Ovary (tissue), 9 donors: Measurements from ENCODE around the gene SYT3. TPM values are rescaled to one million over a fixed set of nuclear protein-coding genes. Genes with fewer than 3 reads are reported as not detected.

Source experiments
- DNase-seq, 5 donors: peaks; one replicate each; pipeline ENCODE4 v3.0.0-alpha.2; 2019 to 2020
- H3K27ac ChIP-seq, 2 donors: fragments of 200-600 bp; one replicate each; pipeline versions ENCODE4 v1.5.1 to v1.8.0; 2019 to 2022
- H3K27me3 ChIP-seq: fragments of 200-600 bp; one replicate; pipeline ENCODE4 v1.8.0; 2022
- H3K36me3 ChIP-seq: fragments of 200-600 bp; sonication (generic); one replicate; pipeline ENCODE4 v1.5.1; 2019
- H3K4me1 ChIP-seq: one replicate; pipeline ENCODE4 v1.8.1; 2013; ENCODE audit warnings: mild to moderate bottlenecking, moderate library complexity; ENCODE audit not compliant: insufficient read depth
- H3K4me3 ChIP-seq: fragments of 200-600 bp; sonication (generic); one replicate; pipeline ENCODE4 v1.5.1; 2017
- H3K9me3 ChIP-seq, 2 donors: fragments of 200-600 bp in 1 of 2; sonication (generic) in 1 of 2; one replicate each; pipeline versions ENCODE4 v1.5.1 to v1.8.1; 2013 to 2019; ENCODE audit warnings: mild to moderate bottlenecking in 1 of 2, moderate library complexity in 1 of 2
- EP300 ChIP-seq: sonication (generic); formaldehyde crosslinking; IDR thresholded peaks from one replicate; pipeline ENCODE4 v1.6.1; 2017; ENCODE audit warnings: antibody characterized with exemption
- POLR2A ChIP-seq: fragments of 450-650 bp; IDR thresholded peaks from one replicate; pipeline ENCODE4 v1.6.1; 2017; ENCODE audit warnings: antibody characterized with exemption, mild to moderate bottlenecking, moderate library complexity
- WGBS, 3 donors: extraction: QIAGEN DNeasy Blood & Tissue Kit in 1 of 3; methylation state at CpG; one replicate each; pipeline versions ENCODE4 v1.1.5 to v1.1.7; 2013 to 2017; 5-methylcytosine and 5-hydroxymethylcytosine counted together
- intact Hi-C, 4 donors: fragments of 100-400 bp; cut with DNase I; formaldehyde crosslinking; loops; one replicate each; pipeline versions ENCODE4 v1.11.0 to v1.15.1; 2022 to 2023
- polyA plus RNA-seq, 2 donors: library from polyadenylated mRNA; stranded (reverse); fragments of 200-250 nt in 1 of 2; fragments of 350-450 nt in 1 of 2; fragmentation: Illumina TruSeq in 1 of 2; extraction: RNeasy Lipid Tissue Mini Kit (QIAGEN cat#74804) in 1 of 2; gene quantifications; one replicate each; pipeline ENCODE4 v1.2.3, GENCODE V29; 2013 to 2014
- total RNA-seq, 7 donors: library from RNA; depleted of rRNA in 2 of 7; stranded (reverse); fragments of >200 nt in 2 of 7; fragmentation: NEBNext Ultra II Directional in 3 of 7; extraction: Animal tissue kit (Norgen Biotek cat#: 25700) in 3 of 7; gene quantifications; one replicate each; pipeline versions ENCODE4 v1.1.0 to v1.2.4, GENCODE V29; 2016 to 2023
- TF ChIP-seq, protein P1 (sequence below), 3 donors: fragments of 450-650 bp in 2 of 3; fragments of 200-600 bp in 1 of 3; IDR thresholded peaks; one replicate each; pipeline versions ENCODE4 v1.5.1 to v1.8.0; 2016 to 2022; ENCODE audit warnings: antibody characterized with exemption in 3 of 3, mild to moderate bottlenecking in 1 of 3
- donor health status: DM: no; HTN: no; CAD: no; lungs with moderate emphysema.
- donor health status: DM: no; HTN: no; CAD: no.
- donor health status: Bipolar disorder and iron deficiency.
- donor health status: DM: yes; HTN: yes; CAD: no.
- donor health status: DM: no; HTN: no; CAD: no.
- donor health status: DM: yes; HTN: yes; CAD: no.

The SYT3 gene
- total and polyA plus RNA-seq, 9 donors = 0.08 to 0.32 (median 0.10) TPM; not detected in 6

GRCh38 chr19:50651174-50651573, 11.5 kb upstream of the SYT3 start:
- Histone ChIP-seq H3K27ac (no peak overlapping the region), H3K9me3 (peaks cover 0 to 3% of the 10 kb centered on the region in 2 donors), H3K27me3 (no peaks in the 10 kb centered on the region), H3K4me1 (no peaks in the 10 kb centered on the region), H3K4me3 (no peak overlapping the region), H3K36me3 (no peaks in the 10 kb centered on the region)
- intact Hi-C loops = no loop called here
- DNase-seq = no peak
- 61 to 78% (median 73%) methylated on average over 2 of the region's 2 CpGs for WGBS, 3 donors
- TF ChIP-seq EP300 = no peak
- no peak for TF ChIP-seq POLR2A
- TF ChIP-seq, protein P1, sequence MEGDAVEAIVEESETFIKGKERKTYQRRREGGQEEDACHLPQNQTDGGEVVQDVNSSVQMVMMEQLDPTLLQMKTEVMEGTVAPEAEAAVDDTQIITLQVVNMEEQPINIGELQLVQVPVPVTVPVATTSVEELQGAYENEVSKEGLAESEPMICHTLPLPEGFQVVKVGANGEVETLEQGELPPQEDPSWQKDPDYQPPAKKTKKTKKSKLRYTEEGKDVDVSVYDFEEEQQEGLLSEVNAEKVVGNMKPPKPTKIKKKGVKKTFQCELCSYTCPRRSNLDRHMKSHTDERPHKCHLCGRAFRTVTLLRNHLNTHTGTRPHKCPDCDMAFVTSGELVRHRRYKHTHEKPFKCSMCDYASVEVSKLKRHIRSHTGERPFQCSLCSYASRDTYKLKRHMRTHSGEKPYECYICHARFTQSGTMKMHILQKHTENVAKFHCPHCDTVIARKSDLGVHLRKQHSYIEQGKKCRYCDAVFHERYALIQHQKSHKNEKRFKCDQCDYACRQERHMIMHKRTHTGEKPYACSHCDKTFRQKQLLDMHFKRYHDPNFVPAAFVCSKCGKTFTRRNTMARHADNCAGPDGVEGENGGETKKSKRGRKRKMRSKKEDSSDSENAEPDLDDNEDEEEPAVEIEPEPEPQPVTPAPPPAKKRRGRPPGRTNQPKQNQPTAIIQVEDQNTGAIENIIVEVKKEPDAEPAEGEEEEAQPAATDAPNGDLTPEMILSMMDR (IDR thresholded peaks at IDR 0.05) = no peak

GRCh38 chr19:50649433-50650391, 10.0 kb upstream of the SYT3 start, which contains the start of gene C19orf81:
C19orf81 (plus strand) TSS chr19:50649445; CDS start chr19:50649445, 0 bp downstream.
- intact Hi-C loops = no loop called here
- H3K27ac ChIP-seq = no peak within 1 kb of the TSS
- TF ChIP-seq POLR2A = no peak
- TF ChIP-seq, protein P1 (IDR thresholded peaks at IDR 0.05) = no peak
- TF ChIP-seq EP300 = no peak
- 18 to 26% (median 22%) methylated on average over 7 of the region's 7 CpGs for WGBS, 3 donors
- H3K4me1 ChIP-seq = no peaks in the 10 kb centered on the region
- no peak within 1 kb of the TSS for H3K4me3 ChIP-seq
- no peaks in the 10 kb centered on the region for H3K36me3 ChIP-seq
- no peaks in the 10 kb centered on the region for H3K9me3 ChIP-seq
- no peak for DNase-seq
- H3K27me3 ChIP-seq = no peaks in the 10 kb centered on the region

DNA sequence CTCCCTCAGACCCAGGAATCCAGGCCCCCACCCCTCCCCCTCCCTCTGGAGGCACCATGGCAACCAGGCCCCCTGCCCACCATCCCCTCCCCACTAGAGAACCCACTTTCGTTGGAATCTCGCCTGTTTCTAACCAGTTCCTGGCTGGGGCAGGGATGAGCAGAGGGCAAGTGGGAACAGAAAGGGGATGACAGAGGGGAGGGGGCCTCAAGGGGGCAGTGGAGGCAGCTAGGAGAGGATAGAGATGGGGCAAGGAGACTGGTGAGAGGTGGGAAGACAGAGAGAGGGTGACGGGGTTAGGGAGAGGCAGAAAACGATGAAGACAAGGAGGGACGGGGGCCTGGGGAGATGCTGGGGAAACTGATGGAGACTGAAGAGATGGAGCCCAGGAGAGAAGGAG, 9.0 kb upstream of the SYT3 start:
- TF ChIP-seq, protein P1 (IDR thresholded peaks at IDR 0.05) = no peak
- TF ChIP-seq POLR2A (no peak), EP300 (no peak)
- intact Hi-C loops = no loop called here
- Histone ChIP-seq H3K4me3 (no peak overlapping the region), H3K36me3 (no peaks in the 10 kb centered on the region), H3K27me3 (no peaks in the 10 kb centered on the region), H3K27ac (no peak overlapping the region), H3K9me3 (no peaks in the 10 kb centered on the region), H3K4me1 (no peaks in the 10 kb centered on the region)
- DNase-seq = no peak
- 24 to 44% (median 29%) methylated on average over 5 of the region's 5 CpGs for WGBS, 3 donors

DNA sequence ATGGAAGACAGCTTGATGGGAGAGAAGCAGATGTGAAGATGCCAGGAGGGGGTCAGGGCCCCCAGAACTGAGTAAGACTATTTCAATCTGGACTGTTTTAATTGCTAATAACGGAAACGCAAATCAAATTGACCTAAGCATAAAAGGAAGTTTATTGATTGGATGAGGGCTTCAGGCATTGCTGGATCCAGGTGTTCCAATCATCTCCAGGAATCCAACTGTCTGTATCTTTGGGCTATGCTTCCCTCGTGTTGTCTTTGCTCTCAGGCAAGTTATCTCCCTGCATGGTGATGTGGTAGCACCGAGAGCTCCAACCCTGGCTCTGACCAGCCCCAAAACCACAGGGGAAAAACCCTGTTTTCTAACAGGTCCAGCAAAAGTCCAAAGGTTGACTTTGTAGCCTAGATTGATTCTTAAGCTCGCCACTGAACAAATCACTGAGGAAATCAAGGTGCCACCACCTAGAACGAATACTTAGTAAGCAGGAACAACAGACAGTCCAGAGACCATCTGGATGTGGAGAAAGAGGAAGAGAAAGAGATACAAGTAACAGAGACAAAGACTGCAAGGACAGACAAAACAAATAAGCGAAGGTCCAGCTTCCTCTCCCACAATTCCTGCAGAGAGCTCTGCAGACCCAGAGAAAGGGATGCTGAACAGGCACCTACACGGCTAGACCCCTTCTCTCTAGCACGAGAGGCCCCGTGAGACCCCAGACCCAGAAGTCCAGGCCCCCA, 8.4 kb upstream of the SYT3 start:
- Histone ChIP-seq H3K27ac (no peak overlapping the region), H3K27me3 (no peaks in the 10 kb centered on the region), H3K9me3 (no peaks in the 10 kb centered on the region), H3K36me3 (no peaks in the 10 kb centered on the region), H3K4me3 (no peak overlapping the region), H3K4me1 (no peaks in the 10 kb centered on the region)
- intact Hi-C loops = no loop called here
- WGBS, 3 donors = 51 to 65% (median 52%) methylated on average over 10 of the region's 10 CpGs
- no peak for DNase-seq
- TF ChIP-seq POLR2A (no peak), EP300 (no peak)
- TF ChIP-seq, protein P1 (IDR thresholded peaks at IDR 0.05) = no peak
